ENCODE data around the gene STX19.
A peak's percentile ranks its signal among the peaks of the same experiment; 100 is the strongest.

The STX19 gene

DNA sequence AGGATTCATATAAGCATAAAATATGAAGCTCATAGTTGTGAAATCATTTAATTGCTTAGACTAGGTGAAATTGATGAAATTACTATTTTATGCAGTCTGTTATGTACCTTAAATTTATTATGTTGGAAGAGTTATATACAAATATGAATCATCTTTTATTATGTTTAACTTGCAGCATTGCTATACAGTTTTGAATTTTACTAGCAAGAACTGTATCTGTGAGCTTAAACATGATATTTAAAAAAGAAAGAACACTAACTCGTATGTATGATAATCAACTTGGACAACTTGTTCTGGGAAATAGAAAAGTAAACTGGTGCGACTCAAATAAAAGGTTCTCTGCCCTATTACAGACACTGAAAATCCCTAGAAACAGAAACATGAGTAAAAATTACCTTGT lies 1.8 kb downstream of the STX19 start:
- DNase-seq = no peak

DNA sequence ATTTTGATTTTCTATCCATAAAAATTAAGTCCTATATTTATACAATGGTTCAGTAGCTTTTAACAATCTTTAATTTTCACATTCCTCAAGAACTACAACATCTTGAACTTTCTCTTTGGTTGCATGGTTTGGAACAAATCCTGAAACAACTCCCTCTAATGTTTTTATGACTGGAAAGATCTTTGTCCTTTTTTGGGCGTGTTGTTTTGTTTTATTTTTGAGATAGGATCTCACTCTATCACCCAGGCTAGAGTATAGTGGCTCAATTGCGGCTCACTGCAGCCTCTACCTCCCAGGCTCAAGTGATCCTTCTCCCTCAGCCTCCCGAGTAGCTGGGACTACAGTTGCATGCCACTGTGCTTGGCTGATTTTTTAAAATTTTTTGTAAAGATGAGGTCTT lies 4.0 kb downstream of the STX19 start:
- no peak for DNase-seq

DNA sequence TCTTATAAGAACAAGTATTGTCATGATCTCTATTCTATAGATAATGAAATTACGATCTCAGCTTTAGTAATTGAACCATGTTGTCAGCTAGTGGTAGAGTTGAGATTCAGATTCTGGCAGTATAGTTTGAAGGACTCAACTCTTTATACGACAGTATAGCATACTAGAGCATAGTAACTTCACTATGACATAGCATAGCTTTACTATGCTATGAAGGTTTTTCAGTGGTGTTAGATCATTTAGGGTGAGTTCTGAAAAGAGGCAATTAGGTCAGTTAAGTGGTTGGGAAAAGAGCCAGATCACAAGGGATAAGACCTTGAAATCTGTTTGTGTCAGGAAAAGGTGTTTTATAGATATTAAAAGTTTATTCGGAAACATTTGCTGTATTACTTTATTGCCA lies 8.1 kb downstream of the STX19 start:
- no peak for DNase-seq

DNA sequence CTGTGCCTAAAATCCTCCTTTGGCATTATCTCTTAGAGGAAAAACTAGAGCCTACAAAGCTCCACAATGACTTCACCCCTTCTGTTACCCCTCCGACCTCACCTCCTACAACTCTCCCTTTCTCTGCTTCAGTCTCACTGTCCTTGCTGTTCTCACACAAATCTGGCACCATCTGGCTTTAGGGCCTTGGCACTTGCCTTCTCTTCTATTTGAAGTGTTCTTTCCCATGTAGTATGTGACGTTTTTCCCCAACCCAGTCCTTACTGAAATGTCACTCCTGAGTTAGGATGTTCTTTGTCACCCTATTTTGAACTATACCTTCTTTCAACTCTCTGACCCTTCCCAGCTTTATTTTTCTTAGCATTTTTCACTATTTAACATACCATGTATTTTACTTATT lies 8.7 kb downstream of the STX19 start:
- DNase-seq = no peak

DNA sequence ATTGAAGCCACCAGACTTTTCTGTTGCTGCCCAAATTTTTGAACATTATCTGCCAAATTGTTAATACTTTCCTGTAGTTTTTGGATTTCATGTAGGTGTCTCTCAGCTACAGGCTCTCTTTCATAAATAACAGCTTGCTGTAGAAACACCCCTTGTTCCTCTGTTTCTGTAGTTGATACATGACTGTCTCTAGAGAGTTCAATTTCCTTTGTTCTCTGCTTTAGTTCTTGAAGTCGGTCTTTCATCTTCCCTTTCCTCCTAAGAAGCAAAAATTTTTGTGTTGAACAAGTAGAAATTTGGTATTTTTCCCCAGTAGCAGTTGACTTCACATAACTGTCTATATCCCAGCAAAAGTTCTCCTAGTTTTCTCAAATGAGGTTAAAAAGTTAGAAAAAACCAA lies 13.4 kb downstream of the STX19 start:
- no peak for DNase-seq

DNA sequence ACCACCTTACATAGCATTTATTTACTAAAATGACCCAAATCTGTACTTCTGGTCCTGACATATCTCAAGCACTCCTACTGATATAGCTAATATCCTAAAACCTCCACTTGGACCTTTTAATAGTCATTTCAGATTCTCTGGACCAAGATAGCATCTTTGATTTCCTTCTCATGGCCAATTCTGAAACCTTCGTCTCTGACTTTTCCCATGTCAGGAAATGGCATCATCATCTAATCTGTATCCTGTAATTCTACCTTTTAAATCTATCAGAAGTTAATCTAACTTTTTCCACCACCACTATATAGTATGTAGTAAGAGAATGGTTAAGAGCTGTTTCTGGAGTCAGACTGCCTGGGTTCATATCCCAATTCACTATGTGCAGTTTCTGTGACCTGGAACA lies 16.2 kb downstream of the STX19 start:
- DNase-seq = no peak

DNA sequence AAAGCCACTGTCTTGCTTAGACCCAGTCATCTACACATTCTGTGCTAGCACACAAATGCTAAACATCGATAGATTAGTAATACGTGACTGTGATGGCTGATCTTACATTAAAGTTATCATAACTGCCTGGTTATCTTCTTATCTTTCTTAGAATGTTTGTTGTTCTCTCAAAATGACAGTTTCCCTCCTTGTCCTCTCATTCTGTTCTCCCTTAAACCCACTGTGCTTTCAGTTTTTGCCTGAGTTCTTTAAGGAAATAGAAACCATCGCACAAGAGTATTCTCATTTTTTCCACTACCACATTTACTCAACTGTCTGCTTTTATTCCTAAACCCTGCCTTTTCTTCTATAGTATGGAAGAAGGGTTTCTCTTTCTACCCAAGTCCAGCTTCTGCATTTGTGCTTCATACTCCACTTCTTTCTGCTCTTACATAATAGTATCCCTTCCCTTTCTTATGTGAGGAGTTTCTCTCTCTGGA lies 17.1 kb downstream of the STX19 start:
- DNase-seq = no peak

DNA sequence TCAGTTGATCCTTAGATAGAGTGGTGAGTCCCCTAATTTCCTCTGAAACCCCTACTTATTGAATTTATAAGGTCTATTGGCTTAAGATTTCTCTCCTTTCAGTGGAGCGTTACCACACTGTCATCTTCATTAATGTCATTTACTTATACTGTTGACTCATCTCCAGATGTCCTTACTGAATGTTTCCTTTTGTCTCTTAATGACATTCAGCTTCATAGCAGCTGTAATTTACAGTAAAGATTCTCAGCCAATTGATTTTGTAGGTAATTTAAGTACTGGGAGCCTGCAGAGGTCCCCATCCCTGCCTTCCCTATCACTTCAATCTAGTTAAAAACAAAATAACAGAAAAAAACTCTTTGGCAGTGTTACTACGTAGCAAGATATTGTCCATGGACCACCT lies 18.8 kb downstream of the STX19 start:
- DNase-seq = no peak

DNA sequence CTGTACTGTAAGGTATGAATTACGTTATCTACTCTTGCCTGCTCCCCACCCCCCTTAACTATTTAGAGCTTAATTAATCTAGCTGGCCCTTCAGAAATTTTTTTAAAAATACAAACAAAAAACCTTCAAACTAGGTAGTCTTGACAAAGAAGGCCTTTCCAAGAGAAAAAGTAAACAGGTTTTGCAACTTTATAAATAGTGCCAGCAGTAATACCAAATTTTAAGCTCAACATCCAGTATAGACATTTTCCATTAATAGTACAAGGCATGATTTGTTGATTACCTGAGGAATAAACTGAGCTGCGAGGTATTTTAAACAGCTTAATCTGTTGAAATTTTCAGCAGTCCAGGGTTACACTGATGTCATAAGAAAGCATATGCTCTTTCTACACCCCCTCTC lies 20.1 kb downstream of the STX19 start:
- DNase-seq = no peak

DNA sequence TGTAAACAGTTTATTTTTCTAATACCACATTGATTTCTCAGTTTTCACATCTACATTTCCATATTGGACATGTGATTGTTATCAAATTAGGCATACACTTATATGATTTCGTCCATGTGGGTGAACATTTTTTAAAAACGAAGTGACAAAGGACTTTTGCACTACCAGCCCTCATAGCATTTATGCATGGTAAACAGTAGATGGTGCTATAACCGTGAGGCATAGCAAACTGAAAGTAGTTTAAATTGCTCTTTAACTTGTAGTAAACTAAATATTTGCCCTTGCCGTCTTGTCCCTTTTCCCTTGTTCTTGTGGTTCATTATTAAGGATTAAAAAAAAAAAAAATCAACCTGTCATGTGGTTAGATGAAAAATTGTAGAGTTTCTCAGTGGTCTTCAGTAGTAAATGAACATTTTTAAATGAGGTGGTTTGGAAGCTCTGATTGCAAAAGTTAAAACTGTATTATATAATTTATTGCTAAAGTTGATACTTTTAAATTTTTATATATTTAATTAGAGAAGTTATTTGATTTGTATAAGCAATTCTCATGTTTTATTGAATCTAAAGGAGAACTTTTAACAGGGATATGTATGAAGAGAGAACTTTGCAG lies 24.0 kb downstream of the STX19 start:
- DNase-seq = peak; percentile 66

DNA sequence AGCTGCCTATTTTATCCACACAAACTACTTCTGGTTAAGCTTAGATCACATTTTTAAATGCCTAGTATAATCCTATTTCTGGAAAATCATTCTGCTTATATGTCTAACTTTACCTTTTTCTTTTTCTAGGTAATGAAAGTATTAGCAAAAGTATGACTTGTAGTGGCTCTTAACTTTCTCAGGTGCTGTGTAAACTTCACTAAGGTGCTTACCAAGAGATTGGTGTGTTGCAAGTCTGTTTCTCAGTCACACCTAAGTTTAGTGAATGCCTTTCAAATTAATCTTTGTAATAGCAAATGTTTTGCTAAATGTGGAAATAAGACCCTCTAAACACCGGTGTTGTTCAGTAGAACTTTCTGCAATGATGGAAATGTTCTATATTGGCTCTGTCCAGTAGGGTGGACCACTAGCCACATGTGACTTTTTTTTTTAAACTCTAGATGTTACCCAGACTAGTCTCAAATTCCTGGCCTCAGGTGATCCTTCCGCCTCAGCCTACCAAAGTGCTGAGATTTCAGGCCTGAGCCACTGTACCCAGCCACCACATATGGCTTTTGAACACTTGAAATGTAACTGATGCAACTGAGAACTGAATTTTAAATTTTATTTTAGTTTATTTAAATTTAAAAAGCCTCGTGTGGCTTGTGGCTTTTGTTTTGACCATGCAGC lies 26.4 kb downstream of the STX19 start:
- no peak for DNase-seq

DNA sequence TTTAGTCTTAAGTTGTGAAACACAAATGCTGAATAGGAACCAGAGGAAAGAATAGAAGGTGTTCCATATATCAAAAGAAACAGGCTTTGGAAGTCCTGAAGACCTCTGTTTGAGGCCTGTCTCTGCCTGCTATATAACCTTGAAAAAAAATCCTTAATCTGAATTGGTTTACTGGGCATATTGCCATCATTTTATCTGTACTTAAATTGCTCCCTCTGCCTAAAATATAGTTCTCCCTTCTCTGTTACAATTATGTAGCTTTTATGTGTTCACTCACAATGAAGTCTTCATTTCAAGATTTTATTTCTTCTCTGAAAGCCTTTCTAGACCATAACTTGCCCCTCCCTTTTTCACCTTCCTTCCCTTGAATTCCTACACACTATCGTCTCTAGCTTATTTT lies 27.2 kb downstream of the STX19 start:
- DNase-seq = no peak

DNA sequence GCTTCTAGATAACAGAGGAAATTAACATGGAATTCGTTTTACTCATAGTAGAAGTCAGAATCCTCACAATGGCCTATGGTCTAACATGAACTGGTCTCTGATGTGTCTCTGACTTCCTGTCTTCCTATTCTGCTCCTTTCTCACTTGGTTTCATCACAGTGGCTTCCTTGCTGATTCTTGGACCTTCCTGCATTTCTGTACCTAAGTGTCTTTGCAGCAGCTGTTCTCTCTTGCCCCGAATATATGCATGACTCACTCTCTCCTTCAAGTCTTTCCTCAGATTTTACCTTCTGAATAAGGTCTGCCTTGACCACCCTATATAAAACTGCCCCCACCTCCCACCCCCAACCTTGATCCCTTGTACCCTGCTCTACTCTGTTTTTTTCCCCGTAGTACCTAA lies 34.3 kb downstream of the STX19 start:
- no peak for DNase-seq

DNA sequence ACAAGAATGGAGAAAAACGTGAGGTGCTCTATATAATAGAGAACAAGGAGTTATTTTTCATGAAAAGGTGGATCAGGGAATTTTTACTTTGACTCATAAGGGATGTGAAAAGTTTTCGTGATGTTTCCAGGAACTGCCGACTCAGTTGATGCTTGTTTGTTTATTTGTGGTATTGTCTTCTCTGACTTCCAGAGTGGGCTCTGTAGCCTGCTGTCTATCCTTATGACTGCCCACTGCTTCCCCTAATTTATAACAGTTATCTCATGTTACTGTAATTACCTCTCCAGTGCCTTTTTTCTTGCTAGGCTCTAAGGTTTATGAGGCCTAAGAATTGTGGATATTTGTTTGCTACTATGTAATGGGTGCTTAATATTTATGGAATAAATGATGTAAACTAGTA lies 36.2 kb downstream of the STX19 start:
- no peak for DNase-seq

DNA sequence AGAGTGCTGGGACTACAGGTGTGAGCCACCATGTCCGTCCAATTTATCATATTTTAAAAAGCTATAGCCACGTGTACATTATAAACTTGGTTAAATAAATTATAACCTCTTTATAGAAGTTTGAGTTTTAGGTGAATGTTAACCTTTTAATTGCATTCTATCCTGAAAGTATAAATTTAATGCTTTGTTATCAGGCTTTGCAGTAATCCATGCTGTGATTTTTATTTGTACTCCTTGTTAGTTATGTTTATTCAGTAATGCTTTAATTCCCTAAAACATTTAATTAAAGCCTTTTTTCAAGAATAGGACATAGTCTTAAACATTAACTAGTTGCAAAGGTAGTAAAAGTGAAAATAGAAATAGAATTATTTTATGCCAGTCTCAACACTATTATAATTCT lies 36.8 kb downstream of the STX19 start:
- DNase-seq = no peak

DNA sequence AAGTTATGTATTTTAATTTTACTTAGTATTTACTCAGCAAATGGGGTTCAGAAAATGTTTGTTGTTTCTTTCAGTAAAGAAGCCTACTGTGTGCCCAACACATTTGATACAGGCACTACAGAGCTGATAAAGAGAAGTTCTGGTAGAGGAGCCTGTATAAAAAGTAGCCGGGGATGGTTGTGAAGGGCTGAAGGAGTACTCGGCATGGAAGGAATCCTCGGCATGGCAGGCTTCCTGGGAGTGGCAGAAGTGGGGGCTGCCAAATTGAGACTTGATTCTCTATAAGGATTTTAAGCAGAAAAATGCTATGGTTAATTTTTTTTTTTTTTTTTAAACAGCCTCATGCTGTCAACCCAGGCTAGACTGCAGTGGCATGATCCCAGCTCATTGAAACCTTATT lies 39.2 kb downstream of the STX19 start:
- no peak for DNase-seq

DNA sequence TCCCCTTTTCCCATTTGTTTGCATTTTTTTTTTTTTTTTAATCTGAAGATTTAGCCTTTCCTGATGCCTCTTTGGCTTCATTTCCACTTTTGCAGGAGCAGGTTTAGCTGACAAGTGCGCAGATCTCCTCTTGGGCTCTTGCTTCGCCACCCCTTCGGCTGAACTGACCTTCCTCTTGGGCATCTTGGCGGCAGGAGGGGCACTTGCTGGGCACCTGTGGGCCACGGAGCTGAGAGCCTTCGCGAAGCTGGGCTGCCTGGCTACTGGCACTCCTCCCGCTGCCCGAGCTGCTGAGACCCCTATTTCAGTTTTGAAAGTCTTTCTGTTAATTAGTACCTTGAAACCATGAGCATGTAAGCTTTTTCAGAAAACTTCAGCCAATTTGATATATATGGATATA lies 39.6 kb downstream of the STX19 start:
- no peak for DNase-seq

DNA sequence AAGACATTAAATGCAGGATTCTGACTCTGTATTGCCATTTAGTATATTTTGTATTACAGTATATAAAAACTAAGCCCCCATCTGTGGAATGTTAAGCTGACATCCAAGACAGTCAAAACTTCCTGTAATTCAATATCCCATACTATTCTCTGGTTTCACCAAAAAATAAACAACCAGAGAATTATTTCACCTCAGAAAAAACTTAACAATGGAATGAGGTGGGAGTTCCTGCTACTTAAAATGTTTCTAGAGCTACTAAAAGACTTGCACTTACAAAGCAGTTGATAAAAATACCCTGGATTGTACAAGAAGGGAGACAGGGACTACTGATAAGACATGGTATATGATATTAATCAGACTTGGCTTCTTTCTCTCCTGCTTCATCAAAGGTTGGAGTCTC lies 40.1 kb downstream of the STX19 start:
- no peak for DNase-seq

DNA sequence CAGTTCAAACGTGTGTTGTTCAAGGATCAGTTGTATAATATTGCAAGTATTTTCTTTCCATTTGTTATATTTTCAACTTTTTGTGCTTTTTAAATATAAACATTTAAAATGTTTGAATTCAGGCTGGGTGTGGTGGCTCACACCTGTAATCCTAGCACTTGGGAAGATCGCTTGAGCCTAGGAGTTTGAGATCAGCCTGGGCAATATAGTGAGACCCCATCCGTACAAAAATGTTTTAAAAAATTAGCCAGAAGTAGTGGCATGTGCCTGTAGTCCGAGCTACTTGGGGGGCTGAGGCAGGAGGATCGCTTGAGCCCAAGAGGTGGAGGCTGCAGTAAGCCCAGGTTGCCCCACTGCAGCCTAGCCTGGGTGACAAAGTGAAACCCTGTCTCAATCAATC lies 43.8 kb downstream of the STX19 start:
- no peak for DNase-seq

DNA sequence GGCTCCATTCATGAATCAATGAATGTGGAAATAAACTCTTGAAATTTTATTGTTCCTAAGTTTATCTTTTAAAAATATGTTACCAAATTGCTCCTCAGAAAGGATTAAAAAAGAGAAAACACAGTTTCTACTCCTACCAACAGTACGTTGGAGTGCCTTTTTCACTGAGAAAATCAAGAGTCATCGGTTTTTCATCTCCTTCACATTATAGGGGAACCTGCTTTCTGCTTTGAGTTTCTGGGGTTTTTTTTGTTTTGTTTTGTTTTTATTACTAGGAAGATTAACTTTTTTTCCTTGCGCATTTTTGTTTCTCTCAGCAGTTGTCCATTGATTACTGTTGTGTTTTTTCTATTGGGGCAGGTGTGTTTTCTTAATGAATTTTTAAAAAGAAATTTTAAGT lies 45.0 kb downstream of the STX19 start:
- DNase-seq = no peak

DNA sequence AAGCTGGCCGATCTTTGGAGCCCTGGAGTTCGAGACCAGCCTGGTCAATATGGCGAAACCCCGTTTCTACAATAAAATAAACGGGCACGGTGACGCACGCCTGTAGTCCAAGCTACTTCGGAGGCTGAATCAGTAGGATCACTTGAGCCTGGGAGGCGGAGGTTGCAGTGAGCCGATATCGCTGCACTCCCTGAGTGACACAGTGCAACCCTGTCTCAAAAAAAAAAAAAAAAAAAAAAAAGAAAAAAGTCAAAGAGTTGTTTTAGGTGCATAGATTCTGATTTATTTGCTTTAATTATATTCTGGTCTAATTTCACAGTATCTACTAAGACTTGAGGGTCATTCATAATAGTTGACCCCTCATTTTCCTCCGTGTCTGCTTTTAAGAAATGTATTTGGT lies 46.7 kb downstream of the STX19 start:
- DNase-seq = no peak

DNA sequence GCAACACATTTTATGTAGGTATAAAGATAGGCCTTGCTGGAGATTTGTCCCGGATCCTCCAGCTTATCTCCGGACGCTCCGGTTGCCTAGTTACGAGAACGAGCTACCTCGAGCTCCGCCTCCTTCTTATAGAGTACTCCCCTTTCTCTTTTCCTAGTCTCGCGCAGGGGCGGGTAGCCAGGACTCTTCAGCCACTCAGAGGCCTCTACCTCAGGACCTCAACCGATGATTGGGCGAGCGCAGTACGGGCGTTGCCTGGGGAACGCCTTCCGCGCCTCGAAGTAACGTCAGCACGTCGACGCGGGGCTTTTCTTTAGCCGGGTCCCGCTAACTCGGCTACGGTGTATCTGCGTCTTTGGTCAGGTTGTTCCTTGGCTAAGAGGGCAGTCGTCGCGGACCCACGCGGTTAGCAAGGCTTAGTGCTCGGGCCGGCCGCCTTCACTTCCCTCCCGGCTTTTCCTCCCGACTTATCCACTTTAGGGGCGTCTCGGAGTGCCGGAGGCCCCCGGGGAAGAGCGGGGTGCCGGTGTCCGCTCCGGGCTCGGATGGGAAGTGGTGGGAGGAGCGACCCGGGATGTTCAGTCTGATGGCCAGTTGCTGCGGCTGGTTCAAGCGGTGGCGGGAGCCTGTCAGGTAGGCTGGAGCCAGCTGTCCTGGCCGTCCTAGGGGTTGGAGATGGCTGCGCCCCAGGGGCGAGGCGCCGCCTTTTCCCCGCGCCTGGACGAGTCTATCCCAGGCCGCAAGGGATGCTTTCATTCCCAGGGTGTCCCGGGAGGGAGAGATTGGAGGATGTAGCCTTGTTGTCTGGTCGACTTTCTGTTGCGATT lies 48.3 kb downstream of the STX19 start, which contains the start of gene ARL13B:
ARL13B (plus strand) TSS at position 306 of the 827 bp plus-strand sequence; CDS start at position 575, 269 bp downstream.
- DNase-seq = peak; percentile 99

DNA sequence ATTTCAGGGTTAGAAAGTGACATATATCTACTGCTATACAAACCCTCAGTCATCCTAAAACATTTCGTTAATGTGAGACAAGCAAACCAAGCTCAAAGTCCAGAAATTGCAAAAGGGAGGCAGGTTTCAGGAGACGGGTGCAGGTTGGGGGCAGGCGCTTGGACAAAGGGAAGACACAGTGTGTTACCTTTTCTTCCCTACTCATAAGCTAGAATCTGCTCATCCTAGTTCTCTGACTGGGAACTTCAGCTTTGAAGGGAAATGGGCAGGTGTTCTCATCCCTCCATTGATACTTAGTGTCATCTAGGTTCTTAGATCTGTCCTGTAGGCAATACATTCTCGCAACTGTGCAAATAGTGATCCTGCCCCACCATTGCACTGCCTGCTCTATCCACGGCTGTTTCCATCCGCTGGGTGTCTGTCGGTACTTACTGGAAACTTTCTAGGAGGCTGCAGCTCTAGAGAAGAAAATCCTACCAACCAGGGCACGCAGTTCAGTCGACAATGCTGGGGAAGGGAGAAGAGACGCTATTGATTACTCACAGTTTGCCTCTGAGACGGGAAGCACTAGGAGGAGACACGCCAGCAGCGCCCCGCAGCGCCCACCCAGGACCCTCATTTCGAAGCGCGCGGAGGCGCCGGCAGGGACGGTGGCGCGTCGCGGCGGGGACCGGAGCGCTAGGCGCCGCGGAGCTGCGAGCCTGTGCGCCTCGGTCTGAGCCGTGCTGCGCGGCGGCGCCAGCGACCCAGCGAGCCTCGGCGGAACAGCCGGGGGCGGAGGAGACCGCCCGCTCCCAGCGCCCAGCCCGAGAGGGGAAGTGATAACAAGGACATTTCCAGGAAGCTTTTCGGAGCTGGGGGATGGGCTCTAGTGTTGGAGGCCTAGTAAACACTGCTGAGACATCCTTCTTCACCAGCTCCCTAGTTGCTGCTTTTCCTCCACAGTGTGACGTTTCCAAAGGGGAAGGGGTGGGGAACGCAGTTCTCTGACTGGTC lies 55.0 kb downstream of the STX19 start, which contains the start of gene PROS1:
PROS1 (minus strand) TSS at position 766 of the 996 bp plus-strand sequence; CDS start at position 619, 147 bp downstream.
- DNase-seq = peak; percentile 94

All from eye (tissue), 1 donor.